Skeletal muscle satellite cell (primary cell): ENCODE data around the gene GOLGA8O. TPM values are rescaled to one million over a fixed set of nuclear protein-coding genes. Genes with fewer than 3 reads are reported as not detected.
"Not testable (repeated sequence)": the region's sequence is repeated elsewhere in the genome, so short reads cannot be mapped to it uniquely, and the experiment has no call there.

Experiments
- H3K27me3 ChIP-seq: 2 replicates; pipeline ENCODE4 v1.7.0; 2013; ENCODE audit warnings: low read length; ENCODE audit not compliant: control insufficient read depth, insufficient read depth
- H3K36me3 ChIP-seq: 2 replicates; pipeline ENCODE4 v1.7.0; 2013; ENCODE audit warnings: mild to moderate bottlenecking, control low read depth, low read length; ENCODE audit not compliant: insufficient read depth
- H3K4me1 ChIP-seq: 2 replicates; pipeline ENCODE4 v1.7.0; 2013; ENCODE audit warnings: low read length; ENCODE audit not compliant: control insufficient read depth, insufficient read depth
- H3K4me2 ChIP-seq: 2 replicates; pipeline ENCODE4 v1.7.0; 2013; ENCODE audit warnings: mild to moderate bottlenecking, low read length
- H3K4me3 ChIP-seq: 2 replicates; pipeline ENCODE4 v1.7.0; 2013; ENCODE audit warnings: low read length
- H3K9ac ChIP-seq: 2 replicates; pipeline ENCODE4 v1.7.0; 2013; ENCODE audit warnings: mild to moderate bottlenecking, low read depth, low read length, moderate library complexity
- H3K9me3 ChIP-seq: replicated peaks from 2 replicates; pipeline ENCODE4 v1.7.0; 2013; ENCODE audit warnings: mild to moderate bottlenecking, control low read depth, low read length
- small RNA-seq: library from RNA; depleted of rRNA; stranded (forward); fragments of <200 nt; gene quantifications from one replicate; pipeline ENCODE3, GENCODE V24; 2012

The GOLGA8O gene

DNA sequence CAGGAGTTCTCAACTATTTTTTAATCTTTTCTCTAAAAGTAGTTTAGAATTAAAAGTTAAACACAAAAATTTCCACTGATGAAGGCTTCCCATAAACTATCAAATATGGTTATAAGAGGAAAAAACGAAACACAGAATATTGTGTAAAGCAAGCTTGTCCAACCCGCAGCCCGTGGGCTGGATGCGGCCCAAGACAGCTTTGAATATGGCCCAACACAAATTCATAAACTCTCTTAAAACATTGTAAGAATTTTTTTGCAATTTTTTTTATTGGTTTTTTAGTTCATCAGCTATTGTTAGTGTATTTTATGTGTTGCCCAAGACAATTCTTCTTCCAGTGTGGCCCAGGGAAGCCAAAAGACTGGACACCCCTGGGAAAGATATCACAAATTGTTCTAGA is 28.9 kb downstream of the GOLGA8O start:
- H3K36me3 ChIP-seq, H3K4me2 ChIP-seq, H3K4me1 ChIP-seq, H3K9me3 ChIP-seq, H3K9ac ChIP-seq, H3K4me3 ChIP-seq, H3K27me3 ChIP-seq: not testable (repeated sequence)

DNA sequence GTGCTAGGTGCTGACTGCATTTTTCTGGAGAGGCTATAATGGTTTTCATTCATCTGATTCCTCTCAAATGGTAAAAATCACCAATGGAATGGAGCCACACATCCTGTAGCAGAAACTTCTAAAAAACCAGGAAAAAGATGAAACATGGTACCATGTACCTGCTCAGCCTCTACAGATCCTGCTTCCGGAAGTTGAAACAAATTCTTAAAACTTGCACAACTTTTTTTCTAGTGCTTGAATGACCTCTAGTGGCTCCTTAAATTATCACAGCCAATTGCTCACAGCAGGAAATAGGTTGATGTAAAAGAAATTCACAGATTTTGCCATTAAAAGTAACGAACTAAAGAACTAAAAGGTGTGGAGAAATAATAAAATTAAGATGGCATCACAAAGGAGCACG is 47.5 kb downstream of the GOLGA8O start:
- not testable (repeated sequence) for H3K9me3 ChIP-seq, H3K9ac ChIP-seq, H3K4me3 ChIP-seq, H3K4me1 ChIP-seq, H3K36me3 ChIP-seq, H3K27me3 ChIP-seq, H3K4me2 ChIP-seq

DNA sequence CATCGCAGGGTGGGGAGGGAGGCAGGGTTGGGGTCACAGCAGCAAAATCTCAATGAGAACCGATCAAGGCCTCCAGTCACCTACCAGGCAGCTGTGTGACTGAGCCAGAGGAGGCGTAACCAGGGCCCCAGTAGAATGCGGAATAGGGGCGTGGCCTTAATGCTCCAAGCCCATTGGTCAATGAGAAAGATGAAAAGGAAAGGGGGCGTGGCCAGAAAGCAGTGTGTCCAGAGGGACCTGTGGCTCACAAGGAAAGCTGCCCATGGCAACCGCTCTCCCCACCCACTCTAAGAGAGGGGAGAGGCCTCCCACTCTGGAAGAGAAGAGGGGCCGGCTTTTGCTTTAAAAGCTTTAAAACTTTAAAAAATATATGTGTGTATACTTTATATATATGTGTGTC is 52.2 kb downstream of the GOLGA8O start, which contains the start of gene GOLGA8K:
Gene GOLGA8K, minus strand, starts transcription at position 101 of the 400 bp plus-strand sequence. Its CDS starts 98 bp downstream, at position 3.
- H3K9me3 ChIP-seq, H3K36me3 ChIP-seq, H3K4me3 ChIP-seq, H3K4me1 ChIP-seq, H3K27me3 ChIP-seq, H3K4me2 ChIP-seq, H3K9ac ChIP-seq: not testable (repeated sequence)

DNA sequence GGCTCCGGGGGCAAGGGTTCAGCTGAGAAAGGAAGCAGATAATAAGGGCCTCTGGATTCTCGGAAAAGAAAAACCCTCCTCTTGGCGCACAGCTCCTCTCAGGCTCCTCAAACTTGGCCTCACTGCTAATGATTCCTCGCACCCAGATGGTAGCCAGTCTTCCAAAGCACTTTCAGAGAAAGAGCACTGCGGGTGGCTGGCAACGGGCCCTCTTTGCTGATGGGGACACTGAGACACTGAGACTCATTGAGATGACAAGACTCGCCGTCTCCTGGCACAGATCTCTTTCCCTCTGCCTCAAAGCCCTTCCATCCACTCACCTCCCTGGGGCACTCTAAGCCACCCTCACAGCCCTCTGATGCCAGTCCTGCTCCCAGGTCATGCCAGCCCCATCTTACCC is 58.9 kb downstream of the GOLGA8O start:
- H3K4me1 ChIP-seq, H3K4me2 ChIP-seq, H3K27me3 ChIP-seq, H3K9me3 ChIP-seq, H3K36me3 ChIP-seq, H3K9ac ChIP-seq, H3K4me3 ChIP-seq: not testable (repeated sequence)

Small RNA genes lying within 50 kb of the gene (small RNA-seq; reads per million reads assigned to genes)
- gene AC135983.5 (not detected), gene RF00096 (not detected), gene RN7SL539P (not detected)
